Endothelial cell (in vitro differentiated cells): ENCODE measurements around the gene APOL2. TPM values are rescaled to one million over a fixed set of nuclear protein-coding genes. Genes with fewer than 3 reads are reported as not detected.
"Not testable (repeated sequence)": the region's sequence is repeated elsewhere in the genome, so short reads cannot be mapped to it uniquely, and the experiment has no call there.

Experiments
- DNase-seq: peaks from one replicate; pipeline ENCODE4 v3.0.0; 2021; ENCODE audit warnings: low spot score
- H3K27ac Mint-ChIP-seq: one replicate; pipeline ENCODE4 v1.8.0; 2021; ENCODE audit warnings: mixed read lengths, inconsistent platforms; ENCODE audit not compliant: unreplicated experiment
- H3K27me3 Mint-ChIP-seq: one replicate; pipeline ENCODE4 v1.8.0; 2021; ENCODE audit warnings: mild to moderate bottlenecking, moderate library complexity, mixed read lengths, inconsistent platforms; ENCODE audit not compliant: unreplicated experiment
- H3K36me3 Mint-ChIP-seq: one replicate; pipeline ENCODE4 v1.8.0; 2021; ENCODE audit warnings: mild to moderate bottlenecking, low read depth, mixed read lengths, inconsistent platforms; ENCODE audit not compliant: unreplicated experiment
- H3K4me1 Mint-ChIP-seq: one replicate; pipeline ENCODE4 v1.8.0; 2021; ENCODE audit warnings: mild to moderate bottlenecking, mixed read lengths, inconsistent platforms; ENCODE audit not compliant: unreplicated experiment
- H3K4me3 Mint-ChIP-seq: one replicate; pipeline ENCODE4 v1.8.0; 2021; ENCODE audit warnings: mild to moderate bottlenecking, mixed read lengths, inconsistent platforms; ENCODE audit not compliant: unreplicated experiment
- H3K9me3 Mint-ChIP-seq: one replicate; pipeline ENCODE4 v1.8.0; 2021; ENCODE audit warnings: mixed read lengths, inconsistent platforms; ENCODE audit not compliant: unreplicated experiment
- CTCF ChIP-seq: fragments of 200-600 bp; sonication (generic); IDR thresholded peaks from one replicate; pipeline ENCODE4 v1.5.0; 2021; ENCODE audit warnings: antibody characterized with exemption; ENCODE audit not compliant: unreplicated experiment
- total RNA-seq: library from RNA; stranded (reverse); fragmentation: NEBNext Ultra II Directional; extraction: Animal tissue kit (Norgen Biotek cat#: 25700); gene quantifications from one replicate; pipeline ENCODE4 v1.2.1, GENCODE V29; 2021; ENCODE audit not compliant: unreplicated experiment

The APOL2 gene
- total RNA-seq, 1 donor from 2014 or later, result 55.3 TPM

GRCh38 chr22:36208914-36209313 is 30.4 kb downstream of the APOL2 start:
- Mint-ChIP-seq H3K27ac (no peak overlapping the region), H3K36me3 (peaks cover 9% of the 10 kb centered on the region), H3K4me1 (peaks cover 14% of the 10 kb centered on the region), H3K9me3 (no peaks in the 10 kb centered on the region), H3K4me3 (peak overlapping the region; percentile 33), H3K27me3 (peaks cover 12% of the 10 kb centered on the region)
- TF ChIP-seq CTCF, result no peak
- no peak for DNase-seq

- peaks cover 12% of the 10 kb centered on the region for H3K27me3 Mint-ChIP-seq
- H3K4me1 Mint-ChIP-seq, result peaks cover 14% of the 10 kb centered on the region
- no peaks in the 10 kb centered on the region for H3K9me3 Mint-ChIP-seq
- DNase-seq, result no peak
- peaks cover 9% of the 10 kb centered on the region for H3K36me3 Mint-ChIP-seq
- no peak for TF ChIP-seq CTCF
- no peak overlapping the region for H3K4me3 Mint-ChIP-seq
- no peak overlapping the region for H3K27ac Mint-ChIP-seq
These were observed 31.1 kb downstream of the APOL2 start for GRCh38 chr22:36208162-36208765.

- no peak for TF ChIP-seq CTCF
- H3K4me1 Mint-ChIP-seq, result peaks cover 19% of the 10 kb centered on the region
- peak overlapping the region; percentile 5 for H3K4me3 Mint-ChIP-seq
- H3K27ac Mint-ChIP-seq, result no peak overlapping the region
- H3K27me3 Mint-ChIP-seq, result peaks cover 11% of the 10 kb centered on the region
- no peak for DNase-seq
- no peaks in the 10 kb centered on the region for H3K9me3 Mint-ChIP-seq
- peaks cover 9% of the 10 kb centered on the region for H3K36me3 Mint-ChIP-seq
These were observed 33.1 kb downstream of the APOL2 start for GRCh38 chr22:36206255-36206654.

- H3K27me3 Mint-ChIP-seq, H3K9me3 Mint-ChIP-seq, H3K27ac Mint-ChIP-seq, H3K4me3 Mint-ChIP-seq, DNase-seq, H3K36me3 Mint-ChIP-seq: not testable (repeated sequence)
- H3K4me1 Mint-ChIP-seq, result peaks cover 23% of the 10 kb centered on the region
These were observed 33.8 kb downstream of the APOL2 start for GRCh38 chr22:36205573-36205972.

- Mint-ChIP-seq H3K36me3 (peaks cover 6% of the 10 kb centered on the region), H3K4me1 (peaks cover 30% of the 10 kb centered on the region), H3K27me3 (peaks cover 8% of the 10 kb centered on the region), H3K4me3 (no peak overlapping the region), H3K27ac (no peak overlapping the region), H3K9me3 (no peaks in the 10 kb centered on the region)
- no peak for DNase-seq
- TF ChIP-seq CTCF, result no peak
These were observed 34.7 kb downstream of the APOL2 start for GRCh38 chr22:36204632-36205015.
